Right kidney (tissue), 1 donor: ENCODE data around the gene METTL6.
"Not testable (repeated sequence)": the region's sequence is repeated elsewhere in the genome, so short reads cannot be mapped to it uniquely, and the experiment has no call there.

Experiments
- DNase-seq: peaks from one replicate; pipeline ENCODE4 v3.0.0-alpha.2; 2016

Gene METTL6

GRCh38 chr3:15404767-15405166 is 22.6 kb downstream of the METTL6 start:
- DNase-seq: no peak

- no peak for DNase-seq
Observed at GRCh38 chr3:15403965-15404364, 23.4 kb downstream of the METTL6 start.

- DNase-seq: no peak
Observed at GRCh38 chr3:15403495-15403894, 23.8 kb downstream of the METTL6 start.

GRCh38 chr3:15401936-15402335 is 25.4 kb downstream of the METTL6 start:
- DNase-seq: no peak

- DNase-seq: no peak
Observed at GRCh38 chr3:15399970-15400369, 27.4 kb downstream of the METTL6 start.

GRCh38 chr3:15398731-15399133 is 28.6 kb downstream of the METTL6 start:
- DNase-seq: not testable (repeated sequence)

GRCh38 chr3:15393252-15393651 is 34.1 kb downstream of the METTL6 start:
- not testable (repeated sequence) for DNase-seq

- DNase-seq: no peak
Observed at GRCh38 chr3:15391007-15391406, 36.3 kb downstream of the METTL6 start.

- no peak for DNase-seq
Observed at GRCh38 chr3:15390460-15390859, 36.9 kb downstream of the METTL6 start.

- not testable (repeated sequence) for DNase-seq
Observed at GRCh38 chr3:15388335-15388734, 39.0 kb downstream of the METTL6 start.

GRCh38 chr3:15387735-15388134 is 39.6 kb downstream of the METTL6 start:
- no peak for DNase-seq

GRCh38 chr3:15387171-15387581 is 40.2 kb downstream of the METTL6 start:
- DNase-seq: no peak

- DNase-seq: not testable (repeated sequence)
Observed at GRCh38 chr3:15386654-15386955, 40.7 kb downstream of the METTL6 start.

- no peak for DNase-seq
Observed at GRCh38 chr3:15385901-15386653, 41.3 kb downstream of the METTL6 start.

- not testable (repeated sequence) for DNase-seq
Observed at GRCh38 chr3:15385238-15385695, 42.1 kb downstream of the METTL6 start.

- no peak for DNase-seq
Observed at GRCh38 chr3:15384510-15385237, 42.7 kb downstream of the METTL6 start.

GRCh38 chr3:15382405-15382923 is 44.9 kb downstream of the METTL6 start:
- no peak for DNase-seq

GRCh38 chr3:15380980-15381890 is 46.1 kb downstream of the METTL6 start:
- no peak for DNase-seq

GRCh38 chr3:15377961-15378791 is 49.2 kb downstream of the METTL6 start:
- DNase-seq: peak; percentile 67

- DNase-seq: no peak
Observed at GRCh38 chr3:15375461-15376000, 51.8 kb downstream of the METTL6 start.

GRCh38 chr3:15372918-15373317 is 54.4 kb downstream of the METTL6 start:
- DNase-seq: no peak
